Measurements from ENCODE around the gene AASDHPPT. TPM values are rescaled to one million over a fixed set of nuclear protein-coding genes. Genes with fewer than 3 reads are reported as not detected.

Gene AASDHPPT
- 57.7 and 64.1 TPM in 2 replicates for total RNA-seq

GRCh38 chr11:106077609-106078455, at the start of gene AASDHPPT:
Gene AASDHPPT (plus strand): TSS chr11:106077662. CDS start chr11:106077711, 49 bp downstream.

GRCh38 chr11:106076919-106077608, 398 bp upstream of the AASDHPPT start, which contains the start of gene KBTBD3:
Gene KBTBD3 (minus strand): TSS chr11:106077347. CDS start chr11:106059097, 18,250 bp downstream.

Other genes with a start within 250 kb of the AASDHPPT start
- gene MSANTD4, start 55.4 kb upstream of the AASDHPPT start, total RNA-seq: 10.1 and 12.3 TPM in 2 replicates
- 1.4 and 5.0 TPM in 2 replicates for gene KBTBD3, start 315 bp upstream of the AASDHPPT start, total RNA-seq